GM21360 (cell line): ENCODE data around the gene BATF2.
"Not testable (repeated sequence)": the region's sequence is repeated elsewhere in the genome, so short reads cannot be mapped to it uniquely, and the experiment has no call there.

ENCODE experiments used
- ATAC-seq: cut with Tn5 transposase; IDR thresholded peaks from one replicate; pipeline ENCODE4 v1.9.1; 2021; ENCODE audit warnings: mild to moderate bottlenecking, moderate library complexity; ENCODE audit not compliant: unreplicated experiment

The BATF2 gene

GRCh38 chr11:65013888-65014725 is 17.3 kb upstream of the BATF2 start, which contains the start of gene ARL2:
TSS of gene ARL2 (plus strand) at chr11:65014160. CDS start at chr11:65014208, 48 bp downstream.
- ATAC-seq, result peak; percentile 65

- ATAC-seq, result peak; percentile 70
These were observed 16.5 kb upstream of the BATF2 start for GRCh38 chr11:65013130-65013887.

- ATAC-seq, result no peak
These were observed 12.1 kb upstream of the BATF2 start for GRCh38 chr11:65008873-65009272.

- ATAC-seq, result no peak
These were observed 11.2 kb upstream of the BATF2 start for GRCh38 chr11:65008016-65008415.

GRCh38 chr11:65003968-65004367 is 7.2 kb upstream of the BATF2 start:
- not testable (repeated sequence) for ATAC-seq

GRCh38 chr11:65003282-65003681 is 6.5 kb upstream of the BATF2 start:
- ATAC-seq, result no peak

GRCh38 chr11:65002706-65003105 is 5.9 kb upstream of the BATF2 start:
- ATAC-seq, result no peak

GRCh38 chr11:64999478-64999877 is 2.7 kb upstream of the BATF2 start:
- ATAC-seq, result no peak

GRCh38 chr11:64998690-64999431 is 2.1 kb upstream of the BATF2 start:
- ATAC-seq, result no peak

GRCh38 chr11:64998141-64998540 is 1.4 kb upstream of the BATF2 start:
- ATAC-seq, result no peak

GRCh38 chr11:64996327-64996709 is 453 bp downstream of the BATF2 start:
- no peak for ATAC-seq

GRCh38 chr11:64994318-64994717 is 2.5 kb downstream of the BATF2 start:
- no peak for ATAC-seq

GRCh38 chr11:64990222-64990923 is 6.4 kb downstream of the BATF2 start:
- no peak for ATAC-seq

GRCh38 chr11:64989416-64989815 is 7.4 kb downstream of the BATF2 start:
- no peak for ATAC-seq

- no peak for ATAC-seq
These were observed 8.5 kb downstream of the BATF2 start for GRCh38 chr11:64987998-64988854.

GRCh38 chr11:64983339-64983738 is 13.4 kb downstream of the BATF2 start:
- not testable (repeated sequence) for ATAC-seq

- ATAC-seq, result no peak
These were observed 20.1 kb downstream of the BATF2 start for GRCh38 chr11:64976651-64977050.

GRCh38 chr11:64974124-64974523 is 22.6 kb downstream of the BATF2 start:
- no peak for ATAC-seq

GRCh38 chr11:64971421-64972233 is 25.1 kb downstream of the BATF2 start, which contains the start of gene MAJIN:
TSS of gene MAJIN (minus strand) at chr11:64972108. CDS start at chr11:64959405, 12,703 bp downstream.
- ATAC-seq, result no peak
